ENCODE measurements around the gene ZBTB18. TPM values are rescaled to one million over a fixed set of nuclear protein-coding genes. Genes with fewer than 3 reads are reported as not detected.

Gene ZBTB18
- total RNA-seq, 1 experiment from 2014 or later = 12.1 TPM

DNA sequence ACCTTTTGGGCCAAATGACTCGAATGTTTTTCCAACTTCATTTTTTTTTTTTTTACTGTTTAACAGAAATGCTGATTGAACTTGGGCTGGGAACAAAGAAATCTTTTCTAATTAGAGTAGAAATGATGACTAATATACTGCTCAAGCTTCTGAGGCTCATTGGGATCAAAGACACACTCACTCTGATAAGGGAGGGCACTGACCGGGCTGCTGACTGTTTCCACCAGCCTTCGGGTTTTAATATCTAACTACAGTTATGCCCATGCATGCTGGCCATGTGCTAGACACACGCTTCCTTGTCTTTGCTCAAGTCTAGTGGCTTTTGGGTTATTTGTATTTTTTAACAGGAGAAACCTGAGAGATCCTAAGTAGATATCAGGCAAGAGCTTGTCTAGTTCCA, 16.8 kb downstream of the ZBTB18 start:
- Histone ChIP-seq H3K18ac (ENCODE audit: insufficient read length, low read depth, low read length) (no peak overlapping the region), H2BK15ac (ENCODE audit: low read depth, low read length) (no peak overlapping the region), H3K4ac (ENCODE audit: low read depth, low read length) (no peak overlapping the region), H3K23me2 (ENCODE audit: insufficient read length, low read depth, low read length, poor library complexity, severe bottlenecking) (no peaks in the 10 kb centered on the region), H3K79me1 (ENCODE audit: insufficient read depth, low read depth, low read length, poor library complexity, severe bottlenecking) (no peaks in the 10 kb centered on the region), H2BK12ac (ENCODE audit: insufficient read length, low read depth, low read length) (no peak overlapping the region), H2BK120ac (ENCODE audit: low read depth, low read length, poor library complexity, severe bottlenecking) (no peak overlapping the region), H3K9ac (ENCODE audit: extremely low read depth, insufficient read length, low read length) (no peak overlapping the region), H4K20me1 (ENCODE audit: control insufficient read depth, insufficient read depth, insufficient read length) (no peaks in the 10 kb centered on the region), H2BK5ac (ENCODE audit: insufficient read length, low read length) (no peak overlapping the region), H2BK20ac (ENCODE audit: low read depth, low read length, poor library complexity, severe bottlenecking) (no peak overlapping the region), H2AK5ac (ENCODE audit: insufficient read length, low read length) (no peak overlapping the region), H3K56ac (ENCODE audit: insufficient read length, low read depth, low read length) (no peak overlapping the region), H3K27me3 (ENCODE audit: insufficient read depth, low read length) (no peaks in the 10 kb centered on the region), H2AFZ (ENCODE audit: low read length) (no peak overlapping the region), H4K8ac (replicated peaks; ENCODE audit: insufficient read length, low read depth, low read length) (no peak overlapping the region), H4K5ac (ENCODE audit: insufficient read length, low read depth, low read length) (no peak overlapping the region), H3K4me2 (ENCODE audit: insufficient read depth, insufficient read length, low read length) (no peak overlapping the region), H3K23ac (ENCODE audit: insufficient read length, low read depth, low read length) (no peak overlapping the region), H3K14ac (ENCODE audit: insufficient read depth, low read length) (no peak overlapping the region), H3K27ac (ENCODE audit: insufficient read length, low read depth, low read length) (no peak overlapping the region), H3K79me2 (ENCODE audit: insufficient read depth, low read length) (no peaks in the 10 kb centered on the region), H3K9me3 (ENCODE audit: control insufficient read depth, low read depth, low read length) (no peaks in the 10 kb centered on the region), H3T11ph (ENCODE audit: low read length) (no peak overlapping the region), H4K91ac (ENCODE audit: insufficient read length, low read depth, low read length) (no peak overlapping the region), H3K4me1 (ENCODE audit: insufficient read depth, low read length) (no peaks in the 10 kb centered on the region; the same call in 1 of the 2 replicates)
- Mint-ChIP-seq H3K27ac (no peak overlapping the region; a peak in 1 of 7 replicates), H3K4me1 (peaks cover 20 to 21% of the 10 kb centered on the region in 2 experiments), H3K9me3 (no peaks in the 10 kb centered on the region; a peak in 1 of 5 replicates), H3K4me3 (no peak overlapping the region), H3K27me3 (ENCODE audit: low read depth) (peaks cover 4% of the 10 kb centered on the region; the same call in 1 of the 2 replicates), H3K36me3 (ENCODE audit: insufficient read depth in 1 of 3, low read depth in 3 of 3) (no peaks in the 10 kb centered on the region)
- TF ChIP-seq, protein P1, sequence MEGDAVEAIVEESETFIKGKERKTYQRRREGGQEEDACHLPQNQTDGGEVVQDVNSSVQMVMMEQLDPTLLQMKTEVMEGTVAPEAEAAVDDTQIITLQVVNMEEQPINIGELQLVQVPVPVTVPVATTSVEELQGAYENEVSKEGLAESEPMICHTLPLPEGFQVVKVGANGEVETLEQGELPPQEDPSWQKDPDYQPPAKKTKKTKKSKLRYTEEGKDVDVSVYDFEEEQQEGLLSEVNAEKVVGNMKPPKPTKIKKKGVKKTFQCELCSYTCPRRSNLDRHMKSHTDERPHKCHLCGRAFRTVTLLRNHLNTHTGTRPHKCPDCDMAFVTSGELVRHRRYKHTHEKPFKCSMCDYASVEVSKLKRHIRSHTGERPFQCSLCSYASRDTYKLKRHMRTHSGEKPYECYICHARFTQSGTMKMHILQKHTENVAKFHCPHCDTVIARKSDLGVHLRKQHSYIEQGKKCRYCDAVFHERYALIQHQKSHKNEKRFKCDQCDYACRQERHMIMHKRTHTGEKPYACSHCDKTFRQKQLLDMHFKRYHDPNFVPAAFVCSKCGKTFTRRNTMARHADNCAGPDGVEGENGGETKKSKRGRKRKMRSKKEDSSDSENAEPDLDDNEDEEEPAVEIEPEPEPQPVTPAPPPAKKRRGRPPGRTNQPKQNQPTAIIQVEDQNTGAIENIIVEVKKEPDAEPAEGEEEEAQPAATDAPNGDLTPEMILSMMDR (conservative IDR thresholded peaks at IDR 0.05) = no peak
- WGBS (ENCODE audit: extremely low coverage, insufficient read length, low lambda C conversion rate) = no CpG with 5 or more reads among the region's 4 CpGs
- no peak for DNase-seq

Measured in H9 (cell line).